Ecto neural progenitor cell (in vitro differentiated cells): ENCODE data around the gene IL6R.
"Not testable (repeated sequence)": the region's sequence is repeated elsewhere in the genome, so short reads cannot be mapped to it uniquely, and the experiment has no call there.

Source experiments
- DNase-seq: peaks from one replicate; pipeline ENCODE4 v3.0.0-alpha.2; 2018; ENCODE audit warnings: low spot score

Gene IL6R

GRCh38 chr1:154407198-154408091 is 2.3 kb downstream of the IL6R start:
- no peak for DNase-seq

DNA sequence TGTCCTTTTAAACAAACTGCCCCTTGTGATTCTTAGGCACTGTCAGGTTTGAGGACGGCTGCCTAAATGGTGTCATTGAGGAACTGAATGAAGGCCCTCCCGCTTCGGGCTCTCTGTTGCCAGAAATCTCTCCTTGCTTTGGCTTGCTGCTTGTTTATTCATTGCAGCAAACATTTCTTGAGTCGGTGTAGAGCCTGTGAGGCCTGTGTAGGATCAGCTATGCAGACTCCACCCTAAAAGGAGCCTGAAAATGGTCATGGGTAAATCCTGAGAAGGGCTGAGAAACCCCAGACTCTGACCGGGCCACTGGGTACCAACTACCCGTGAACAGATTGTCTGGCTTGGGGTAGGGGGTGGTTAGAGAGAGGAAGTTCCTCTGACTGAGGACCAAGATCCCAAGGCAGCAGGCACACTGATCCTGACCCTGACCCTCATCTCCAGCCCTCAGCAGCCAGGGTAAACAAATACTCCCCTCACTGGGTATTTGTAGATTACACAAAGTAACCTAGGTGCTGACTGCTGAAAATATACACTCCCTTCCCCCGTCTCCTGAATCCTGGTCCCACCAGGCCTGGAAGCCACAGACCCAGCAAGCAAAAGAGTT is 3.1 kb downstream of the IL6R start:
- no peak for DNase-seq

DNA sequence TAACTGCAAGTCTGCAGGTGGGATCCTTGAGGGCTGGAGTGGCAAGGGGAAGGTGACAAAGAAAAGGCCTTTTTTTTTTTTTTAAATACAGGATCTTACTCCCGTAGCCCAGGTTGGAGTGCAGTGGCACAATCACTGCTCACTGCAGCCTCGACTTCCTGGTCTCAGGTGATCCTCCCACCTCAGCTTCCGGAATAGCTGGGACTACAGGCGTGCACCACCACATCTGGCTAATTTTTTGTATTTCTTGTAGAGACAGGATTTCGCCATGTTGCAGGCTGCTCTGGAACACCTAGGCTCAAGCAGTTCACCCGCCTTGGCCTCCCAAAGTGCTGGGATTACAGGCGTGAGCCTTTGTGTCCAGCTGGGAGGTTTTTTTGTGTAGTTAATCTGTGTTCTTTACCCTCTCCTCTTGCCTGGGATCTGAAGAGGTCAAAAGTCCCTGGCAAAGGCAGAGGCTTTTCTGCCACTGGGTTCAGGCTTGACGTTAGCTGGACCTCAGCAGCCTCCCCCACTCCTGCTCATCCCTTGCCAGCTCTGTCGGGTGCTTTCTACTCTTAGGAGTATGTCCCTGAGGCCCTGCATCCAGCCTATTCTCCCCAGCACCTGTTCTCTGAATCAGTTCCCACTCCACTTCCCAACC is 5.2 kb downstream of the IL6R start:
- DNase-seq, result no peak

GRCh38 chr1:154411525-154411924 is 6.4 kb downstream of the IL6R start:
- DNase-seq, result no peak

GRCh38 chr1:154413177-154413783 is 8.1 kb downstream of the IL6R start:
- no peak for DNase-seq

DNA sequence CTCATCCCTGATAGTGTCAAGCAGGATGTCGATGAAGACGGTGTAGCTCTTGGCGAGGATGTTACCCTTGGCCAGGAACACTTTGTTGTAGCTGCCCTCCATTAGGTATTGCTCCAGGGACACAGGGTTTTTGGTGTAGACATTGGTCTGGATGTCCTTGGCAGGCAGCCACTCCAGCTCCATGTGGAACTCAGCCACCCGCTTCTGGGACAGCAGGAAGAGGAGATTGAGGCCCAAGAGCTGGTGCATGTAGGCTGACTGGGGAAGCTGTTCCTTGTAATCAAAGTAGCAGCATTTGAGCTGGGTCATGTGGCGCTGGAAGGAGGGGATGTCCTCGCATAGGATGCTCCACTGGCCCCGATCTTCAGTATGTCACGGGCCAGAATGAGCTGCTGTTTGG is 9.5 kb downstream of the IL6R start:
- DNase-seq, result no peak

GRCh38 chr1:154416471-154417337 is 11.6 kb downstream of the IL6R start:
- no peak for DNase-seq

DNA sequence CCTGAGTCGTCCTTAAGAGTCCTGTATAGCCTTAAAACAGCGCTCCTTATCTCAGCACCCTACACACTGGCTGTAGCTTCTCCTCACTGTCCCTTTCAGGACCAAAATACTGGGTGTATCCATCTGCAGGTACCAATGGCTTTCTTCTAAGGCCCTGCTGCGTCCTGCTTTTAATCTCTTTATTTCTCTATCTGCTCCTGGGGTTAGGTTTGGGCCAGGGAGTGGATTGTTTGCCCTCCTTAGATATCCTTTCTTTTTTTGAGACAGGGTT is 12.1 kb downstream of the IL6R start:
- DNase-seq, result no peak

DNA sequence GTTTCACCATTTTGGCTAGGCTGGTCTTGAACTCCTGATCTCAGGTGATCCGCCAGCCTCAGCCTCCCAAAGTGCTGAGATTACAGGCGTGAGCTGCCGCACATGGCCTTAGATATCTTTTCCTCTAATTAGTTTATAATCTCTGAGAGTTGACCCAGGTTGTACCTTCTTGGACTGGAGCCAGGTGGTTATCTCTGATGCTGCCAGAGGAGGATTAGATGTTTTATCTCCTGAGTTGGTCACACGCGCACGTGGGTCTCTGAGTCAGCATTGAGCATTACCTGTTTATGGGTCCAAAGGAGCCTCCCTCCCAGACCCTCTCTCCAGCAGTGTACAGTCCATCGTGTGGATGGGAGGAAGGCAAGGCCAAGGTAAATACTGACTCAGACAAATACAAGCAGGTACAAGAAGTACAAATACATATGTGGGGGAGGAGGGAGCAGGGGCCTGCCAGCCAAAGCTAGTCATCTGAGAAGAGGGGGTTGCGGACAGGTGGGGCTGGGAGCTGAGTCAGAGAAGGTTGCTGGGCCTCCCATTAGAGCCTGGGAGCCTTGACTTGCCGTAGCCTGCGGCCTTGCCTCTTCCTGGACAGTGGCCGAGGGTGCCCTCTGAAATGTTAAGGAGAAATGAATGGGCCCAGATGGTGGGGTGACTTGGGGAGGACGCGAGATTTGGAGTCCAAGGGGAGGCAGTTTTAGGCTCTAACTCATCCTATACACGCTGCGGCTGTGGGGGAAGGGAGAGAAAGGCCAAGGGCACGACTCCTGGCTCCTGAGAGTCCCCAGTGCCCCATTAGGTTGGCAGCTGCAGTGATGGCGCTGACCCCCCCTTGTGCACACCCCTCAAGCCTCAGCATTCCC is 13.1 kb downstream of the IL6R start:
- no peak for DNase-seq

DNA sequence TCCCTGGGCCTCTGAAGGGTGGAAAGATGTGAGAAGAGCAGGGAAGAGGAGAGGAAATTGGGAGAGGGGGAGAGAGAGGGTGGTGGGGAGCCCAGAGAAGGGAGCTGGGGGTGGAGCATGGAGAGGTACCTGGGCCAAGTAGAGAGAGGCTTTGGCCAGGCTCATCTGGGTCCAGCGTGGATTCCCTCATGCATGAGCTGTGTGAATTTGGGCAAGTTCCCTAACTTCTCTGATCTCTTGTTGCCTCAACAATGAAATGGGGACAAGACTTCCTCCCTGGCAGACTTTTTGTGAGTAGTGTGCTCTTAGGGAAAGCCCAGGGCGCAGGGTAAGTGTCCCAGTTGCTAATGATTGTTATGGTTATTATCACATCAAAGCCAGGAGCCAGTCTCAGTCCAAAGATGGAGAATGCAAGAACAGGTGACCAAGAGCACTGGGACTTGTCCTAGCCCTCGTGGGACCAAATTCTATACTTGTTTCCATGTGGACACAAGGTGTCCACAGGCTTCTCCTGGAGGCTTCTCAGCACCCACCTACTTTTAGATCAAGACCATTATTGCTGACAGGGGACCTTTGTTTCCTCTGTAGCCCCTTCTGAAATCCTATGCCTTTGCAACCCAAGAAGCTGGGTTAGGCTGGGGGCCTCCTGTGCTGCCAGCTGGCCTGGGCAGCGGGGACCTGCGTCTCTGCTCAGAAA is 13.9 kb downstream of the IL6R start:
- DNase-seq, result no peak

DNA sequence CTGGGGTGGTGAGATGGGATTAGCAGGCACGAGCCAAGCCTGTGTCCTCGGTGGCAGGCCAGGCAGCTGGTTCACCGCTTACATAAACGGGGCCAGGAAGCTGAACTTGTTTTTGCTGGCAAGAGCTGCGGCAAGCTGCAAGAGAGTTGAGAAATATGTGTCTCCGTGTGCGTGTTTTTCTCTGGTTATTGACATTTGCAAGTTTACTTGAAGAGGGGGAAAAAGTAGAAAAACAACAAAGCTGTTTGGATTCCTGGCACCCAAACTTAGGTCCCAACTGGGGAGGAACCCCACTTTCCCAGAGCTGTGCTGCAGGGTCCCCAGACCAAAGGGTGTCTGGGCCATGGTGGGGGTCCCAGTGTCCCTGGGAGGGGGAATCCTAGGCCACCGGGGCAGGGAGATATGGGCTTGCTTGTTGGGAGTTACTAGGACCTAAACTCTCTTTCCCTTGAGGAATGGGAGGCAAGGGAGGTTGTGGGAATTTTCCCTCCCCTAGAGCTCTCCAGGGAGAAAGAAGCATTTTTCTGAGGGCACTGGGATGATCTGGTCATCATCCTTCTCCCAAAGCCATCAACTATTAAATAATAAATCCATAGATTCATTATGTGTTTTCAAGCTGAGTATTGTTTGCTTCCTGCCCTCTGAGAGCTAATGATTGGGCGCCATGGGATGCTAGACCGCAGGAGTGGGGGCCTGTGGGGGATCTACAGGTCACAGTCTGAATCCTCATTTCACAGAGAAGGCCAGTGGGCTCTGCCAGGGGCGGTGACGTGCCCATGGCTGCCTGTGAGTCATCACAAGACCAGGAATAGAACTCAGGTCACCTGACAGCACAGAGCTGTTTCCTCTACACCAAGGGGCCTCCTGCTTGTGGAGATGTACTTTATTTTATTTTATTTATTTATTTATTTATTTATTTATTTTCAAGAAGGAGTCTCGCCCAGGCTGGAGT is 14.8 kb downstream of the IL6R start:
- no peak for DNase-seq

GRCh38 chr1:154420961-154421924 is 16.1 kb downstream of the IL6R start:
- DNase-seq, result no peak

GRCh38 chr1:154422049-154422448 is 16.9 kb downstream of the IL6R start:
- not testable (repeated sequence) for DNase-seq

GRCh38 chr1:154422521-154422920 is 17.4 kb downstream of the IL6R start:
- no peak for DNase-seq

DNA sequence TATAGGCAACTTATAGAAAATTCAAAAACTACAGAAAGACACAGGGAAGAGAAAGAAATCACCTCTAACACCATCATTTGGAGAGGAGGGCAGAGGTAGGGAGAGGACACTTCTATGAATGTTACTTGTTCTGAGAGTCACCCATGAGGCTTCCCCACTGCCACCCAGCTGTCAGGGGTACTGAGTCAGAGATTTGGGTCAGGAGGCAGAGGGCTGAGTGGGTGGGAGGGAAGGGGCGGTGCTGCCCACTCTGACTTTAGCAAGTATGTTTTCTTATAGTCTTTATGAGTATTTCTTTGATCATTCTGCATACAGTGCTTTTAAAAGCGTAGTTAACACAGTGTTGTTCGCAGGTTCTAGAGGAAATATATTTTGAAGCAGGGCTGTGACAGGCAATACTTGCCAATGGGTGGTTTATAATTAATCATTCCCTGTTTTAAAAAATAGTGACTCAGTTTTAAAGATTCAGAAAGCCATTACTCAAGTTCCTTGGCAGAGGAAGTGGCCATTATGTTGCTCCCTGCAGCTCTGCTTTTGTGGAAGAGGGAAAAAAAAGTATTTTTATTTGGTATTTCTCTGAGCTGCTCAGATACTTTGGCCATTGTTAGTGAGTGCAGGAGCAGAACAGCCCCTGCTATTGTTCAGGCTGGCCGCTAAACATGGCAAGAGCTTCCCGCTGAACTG is 18.3 kb downstream of the IL6R start:
- no peak for DNase-seq

- no peak for DNase-seq
Observed at GRCh38 chr1:154423988-154424326, 18.8 kb downstream of the IL6R start.

DNA sequence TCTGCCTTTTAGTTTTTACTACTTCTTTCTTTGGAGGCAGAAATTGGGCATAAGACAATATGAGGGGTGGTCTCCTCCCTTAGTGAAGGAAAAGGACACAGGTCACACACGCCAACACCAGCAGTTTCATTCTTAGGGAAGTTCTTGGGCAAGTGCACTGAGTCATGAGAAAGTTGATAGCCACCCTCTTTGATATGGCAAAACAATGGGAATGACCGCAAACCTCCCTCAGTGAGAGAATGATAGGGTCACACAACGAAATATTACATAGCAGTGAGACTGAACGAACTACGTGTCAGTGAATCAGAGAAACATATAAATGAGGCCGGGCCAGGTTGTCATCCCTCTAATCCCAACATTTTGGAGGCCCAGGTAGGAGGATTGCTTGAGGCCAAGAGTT is 20.0 kb downstream of the IL6R start:
- DNase-seq, result no peak
